Activated CD8-positive, alpha-beta T cell treated with anti-CD3 and anti-CD28 coated beads for 36 hours (primary cell): Measurements from ENCODE around the gene BTBD7. TPM values are rescaled to one million over a fixed set of nuclear protein-coding genes. Genes with fewer than 3 reads are reported as not detected.

Experiments used
- ATAC-seq: fragments of 200-7000 bp; cut with Tn5 transposase; one replicate; pipeline ENCODE4 v1.10.0; 2021; ENCODE audit warnings: mild to moderate bottlenecking, moderate library complexity
- CTCF ChIA-PET: fragments of 350-600 bp; sonication (Branson Sonifier 250); formaldehyde crosslinking; loops from one replicate; lab custom pipeline; 2021; ENCODE audit warnings: antibody characterized with exemption; lab: Charles Lee
- POLR2A ChIA-PET: fragments of 350-600 bp; sonication (Branson Sonifier 250); formaldehyde crosslinking; loops from one replicate; lab custom pipeline; 2021; ENCODE audit warnings: antibody characterized with exemption; lab: Charles Lee
- DNase-seq: peaks from one replicate; pipeline ENCODE4 v3.0.0-alpha.2; 2020
- H3K27ac Mint-ChIP-seq: one replicate; pipeline ENCODE4 v1.8.0; 2021; ENCODE audit warnings: mild to moderate bottlenecking, mixed read lengths
- H3K27me3 Mint-ChIP-seq: one replicate; pipeline ENCODE4 v1.8.0; 2021; ENCODE audit warnings: mixed read lengths
- H3K36me3 Mint-ChIP-seq: one replicate; pipeline ENCODE4 v1.8.0; 2021; ENCODE audit warnings: low read depth, mixed read lengths
- H3K4me1 Mint-ChIP-seq: one replicate; pipeline ENCODE4 v1.8.0; 2021; ENCODE audit warnings: low read depth, mixed read lengths
- H3K4me3 Mint-ChIP-seq: one replicate; pipeline ENCODE4 v1.8.0; 2021; ENCODE audit warnings: mild to moderate bottlenecking, moderate library complexity, mixed read lengths
- H3K9me3 Mint-ChIP-seq: one replicate; pipeline ENCODE4 v1.8.0; 2021; ENCODE audit warnings: mixed read lengths
- intact Hi-C: fragments of 100-400 bp; cut with micrococcal nuclease; formaldehyde crosslinking; loops from one replicate; pipeline ENCODE4 v1.10.0; 2022
- total RNA-seq, 2 experiments: library from RNA; stranded (reverse); gene quantifications; one replicate each; pipeline ENCODE4 v1.2.3, GENCODE V29; 2021
- TF ChIP-seq, protein P1 (sequence below): fragments of 200-600 bp; IDR thresholded peaks from one replicate; pipeline ENCODE4 v1.8.0; 2022; ENCODE audit warnings: antibody characterized with exemption, mild to moderate bottlenecking

The BTBD7 gene
- total RNA-seq, 2 experiments from 2014 or later, result 8.7 to 12.6 TPM

DNA sequence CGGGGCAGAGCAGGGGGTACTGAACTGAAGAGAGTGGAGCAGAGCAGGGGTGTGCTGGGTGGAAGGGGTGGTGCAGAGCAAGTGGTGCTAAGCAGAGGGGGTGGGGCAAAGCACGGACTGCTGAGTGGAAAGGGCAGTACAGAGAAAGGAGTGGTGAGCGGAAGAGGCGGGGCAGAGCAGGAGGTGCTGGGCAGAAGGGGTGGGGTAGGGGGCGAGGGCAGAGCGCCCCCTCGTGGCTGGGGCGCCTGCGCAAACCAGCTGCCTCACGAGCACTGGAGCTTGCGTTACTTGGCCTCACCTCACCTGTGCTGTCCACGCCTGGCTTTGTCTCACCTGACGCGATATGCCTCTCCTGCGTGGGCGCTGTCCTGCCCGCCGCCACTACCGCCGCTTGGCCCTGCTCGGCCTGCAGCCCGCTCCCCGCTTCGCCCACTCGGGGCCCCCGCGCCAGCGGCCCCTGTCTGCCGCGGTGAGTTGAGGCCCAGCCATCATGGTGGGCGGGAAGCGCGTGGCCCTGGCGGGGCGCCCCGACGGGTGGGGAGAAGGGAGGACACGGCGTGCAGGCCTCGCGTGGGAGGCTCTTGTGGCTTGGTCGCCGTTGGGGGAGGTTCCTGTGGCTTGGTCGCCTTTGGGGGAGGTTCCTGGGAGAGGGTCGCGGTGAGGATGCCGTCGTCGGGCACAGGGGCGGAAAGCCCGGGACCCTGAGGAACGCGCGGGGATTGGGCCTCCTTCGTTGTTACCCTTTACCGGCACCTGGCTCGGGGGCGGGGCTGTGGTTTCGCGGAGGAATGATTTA lies 14.3 kb upstream of the BTBD7 start, which contains the start of gene COX8C:
COX8C (plus strand) TSS at position 257 of the 796 bp plus-strand sequence; CDS start at position 344, 87 bp downstream.
- CTCF ChIA-PET, result no interaction called here

DNA sequence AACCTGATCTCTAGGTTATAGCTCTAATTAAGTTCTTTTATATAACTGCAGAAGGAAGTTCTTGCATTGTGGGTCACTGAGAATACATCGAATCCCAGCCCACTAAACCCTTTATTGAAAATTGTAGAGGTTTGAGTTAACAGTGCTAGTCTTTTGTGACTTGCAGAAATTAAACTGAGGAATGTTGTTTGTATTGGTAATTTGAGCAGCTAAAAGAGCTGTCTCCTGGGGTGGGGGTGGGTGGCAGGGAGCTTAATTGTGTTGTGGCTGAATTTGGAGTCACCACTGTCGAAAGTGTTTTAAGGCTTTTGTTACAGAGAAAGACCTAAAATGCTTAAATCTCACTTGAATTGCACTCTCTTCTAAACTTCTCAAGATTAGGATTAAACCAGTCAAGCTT lies 11.0 kb upstream of the BTBD7 start:
- POLR2A ChIA-PET, result interaction anchor here (1.0 kb wide), 1 partner anchor 10 kb away, joined by 3 read pairs; no protein-coding TSS in a partner anchor
- intact Hi-C loops, result no loop called here
- no peaks in the 10 kb centered on the region for H3K4me1 Mint-ChIP-seq

More for the DNA sequence above, 14.3 kb upstream of the BTBD7 start, which contains the start of gene COX8C:
- TF ChIP-seq, protein P1, sequence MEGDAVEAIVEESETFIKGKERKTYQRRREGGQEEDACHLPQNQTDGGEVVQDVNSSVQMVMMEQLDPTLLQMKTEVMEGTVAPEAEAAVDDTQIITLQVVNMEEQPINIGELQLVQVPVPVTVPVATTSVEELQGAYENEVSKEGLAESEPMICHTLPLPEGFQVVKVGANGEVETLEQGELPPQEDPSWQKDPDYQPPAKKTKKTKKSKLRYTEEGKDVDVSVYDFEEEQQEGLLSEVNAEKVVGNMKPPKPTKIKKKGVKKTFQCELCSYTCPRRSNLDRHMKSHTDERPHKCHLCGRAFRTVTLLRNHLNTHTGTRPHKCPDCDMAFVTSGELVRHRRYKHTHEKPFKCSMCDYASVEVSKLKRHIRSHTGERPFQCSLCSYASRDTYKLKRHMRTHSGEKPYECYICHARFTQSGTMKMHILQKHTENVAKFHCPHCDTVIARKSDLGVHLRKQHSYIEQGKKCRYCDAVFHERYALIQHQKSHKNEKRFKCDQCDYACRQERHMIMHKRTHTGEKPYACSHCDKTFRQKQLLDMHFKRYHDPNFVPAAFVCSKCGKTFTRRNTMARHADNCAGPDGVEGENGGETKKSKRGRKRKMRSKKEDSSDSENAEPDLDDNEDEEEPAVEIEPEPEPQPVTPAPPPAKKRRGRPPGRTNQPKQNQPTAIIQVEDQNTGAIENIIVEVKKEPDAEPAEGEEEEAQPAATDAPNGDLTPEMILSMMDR, result no peak
- Mint-ChIP-seq H3K27me3 (peaks cover 5% of the 10 kb centered on the region), H3K9me3 (peaks cover 2% of the 10 kb centered on the region), H3K4me3 (no peak within 1 kb of the TSS), H3K27ac (no peak within 1 kb of the TSS), H3K36me3 (no peaks in the 10 kb centered on the region), H3K4me1 (no peaks in the 10 kb centered on the region)
- POLR2A ChIA-PET, result no interaction called here
- ATAC-seq (no peak), DNase-seq (no peak)
- intact Hi-C loops, result no loop called here

DNA sequence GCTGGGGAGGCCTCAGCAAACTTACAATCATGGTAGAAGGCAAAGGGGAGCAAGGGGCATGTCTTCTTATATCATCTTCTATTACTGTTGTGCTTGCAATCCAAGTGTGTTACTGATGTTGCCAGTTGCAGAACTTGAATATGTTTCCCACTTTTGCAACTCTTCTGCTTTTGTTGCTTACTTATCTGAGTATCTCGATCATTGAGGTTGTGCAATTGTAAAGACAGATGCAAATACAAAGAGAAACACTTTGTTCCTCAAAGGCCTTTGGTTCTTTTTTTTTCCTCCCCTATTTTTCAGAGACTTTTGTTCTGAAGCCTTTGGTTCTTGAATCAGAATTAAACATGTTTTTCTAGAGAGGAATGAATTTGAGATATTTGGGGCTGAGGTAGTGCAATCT lies 10.4 kb upstream of the BTBD7 start:
- DNase-seq, result no peak
- Mint-ChIP-seq H3K27me3 (peaks cover 3% of the 10 kb centered on the region), H3K27ac (no peak overlapping the region), H3K4me1 (no peaks in the 10 kb centered on the region), H3K4me3 (no peak overlapping the region), H3K36me3 (no peaks in the 10 kb centered on the region), H3K9me3 (peaks cover 2% of the 10 kb centered on the region)
- intact Hi-C loops, result no loop called here
- ChIA-PET POLR2A (interaction anchor here (1.0 kb wide), 1 partner anchor 9 kb away, joined by 3 read pairs; no protein-coding TSS in a partner anchor), CTCF (no interaction called here)
- ATAC-seq, result no peak
- TF ChIP-seq, protein P1, result no peak

More for the DNA sequence above, 11.0 kb upstream of the BTBD7 start:
- CTCF ChIA-PET, result no interaction called here
- DNase-seq (no peak), ATAC-seq (no peak)
- Mint-ChIP-seq H3K27ac (no peak overlapping the region), H3K9me3 (peaks cover 2% of the 10 kb centered on the region), H3K27me3 (peaks cover 3% of the 10 kb centered on the region), H3K4me3 (no peak overlapping the region), H3K36me3 (no peaks in the 10 kb centered on the region)
- TF ChIP-seq, protein P1, result no peak

DNA sequence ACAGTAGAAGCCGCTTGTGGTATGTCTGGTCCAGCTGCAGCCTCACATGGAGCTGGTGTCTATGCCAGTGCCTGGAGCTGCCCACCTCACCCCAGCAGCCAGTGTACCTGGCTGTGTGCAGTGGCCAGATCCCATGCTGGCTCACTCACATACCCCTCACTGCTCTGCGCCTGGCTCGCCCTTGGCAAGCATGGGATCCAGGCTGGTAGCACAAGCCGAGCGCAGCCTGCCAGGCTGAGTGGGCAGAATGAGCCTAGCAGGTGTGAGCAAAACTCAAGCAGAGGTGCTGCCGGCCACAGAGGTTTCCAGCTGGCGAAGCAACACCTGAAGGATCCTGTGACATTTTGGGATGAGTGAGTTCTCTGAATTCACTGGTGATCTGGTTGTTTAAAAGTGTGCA lies 5.0 kb upstream of the BTBD7 start:
- no peak overlapping the region for H3K4me3 Mint-ChIP-seq
- CTCF ChIA-PET, result interaction anchor here (0.6 to 1.3 kb wide), 2 partner anchors 72 to 131 kb away, joined by 3 to 4 read pairs; partner anchors contain the start of genes GON7 and UBR7
- intact Hi-C loops, result no loop called here
- peaks cover under 1% of the 10 kb centered on the region for H3K27me3 Mint-ChIP-seq
- peaks cover 20% of the 10 kb centered on the region for H3K4me1 Mint-ChIP-seq
- DNase-seq, result no peak
- POLR2A ChIA-PET, result interaction anchor here (1.0 to 1.3 kb wide), 2 partner anchors 16 to 130 kb away, joined by 5 to 6 read pairs; partner anchors contain the start of genes GON7 and UBR7
- H3K36me3 Mint-ChIP-seq, result no peaks in the 10 kb centered on the region
- no peaks in the 10 kb centered on the region for H3K9me3 Mint-ChIP-seq
- TF ChIP-seq, protein P1, result no peak
- no peak for ATAC-seq
- H3K27ac Mint-ChIP-seq, result no peak overlapping the region
